BE2C (cell line): ENCODE data around the gene ELFN2.
"Not testable (repeated sequence)": the region's sequence is repeated elsewhere in the genome, so short reads cannot be mapped to it uniquely, and the experiment has no call there.

Experiments
- DNase-seq: peaks from one replicate; pipeline ENCODE4 v3.0.0-alpha.2; 2020
- H3K27me3 ChIP-seq: fragments of 250-450 bp; sonication (Bioruptor Pico); 2 replicates; pipeline ENCODE4 v1.5.1; 2020; ENCODE audit warnings: mild to moderate bottlenecking
- H3K36me3 ChIP-seq: fragments of 250-450 bp; sonication (Bioruptor Pico); 2 replicates; pipeline ENCODE4 v1.5.1; 2020; ENCODE audit warnings: mild to moderate bottlenecking
- H3K4me1 ChIP-seq: fragments of 250-450 bp; sonication (Bioruptor Pico); 2 replicates; pipeline ENCODE4 v1.5.1; 2020
- H3K4me3 ChIP-seq: 2 replicates; pipeline ENCODE4 v1.5.1; 2011; ENCODE audit warnings: low read depth, low read length
- H3K9me3 ChIP-seq: fragments of 250-450 bp; sonication (Bioruptor Pico); 2 replicates; pipeline ENCODE4 v1.5.1; 2020
- CTCF ChIP-seq: IDR thresholded peaks from 2 replicates; pipeline ENCODE4 v1.5.1; 2012; ENCODE audit warnings: mild to moderate bottlenecking, low read depth, low read length

ELFN2 gene

GRCh38 chr22:37471727-37472417 is 44.6 kb upstream of the ELFN2 start:
- TF ChIP-seq CTCF: no peak
- no peak for DNase-seq
- H3K27me3 ChIP-seq: no peaks in the 10 kb centered on the region
- H3K36me3 ChIP-seq: no peaks in the 10 kb centered on the region
- no peak overlapping the region for H3K4me3 ChIP-seq
- H3K9me3 ChIP-seq: no peaks in the 10 kb centered on the region
- H3K4me1 ChIP-seq: no peaks in the 10 kb centered on the region

GRCh38 chr22:37470087-37470445 is 42.8 kb upstream of the ELFN2 start:
- no peak overlapping the region for H3K4me3 ChIP-seq

GRCh38 chr22:37469416-37470086 is 42.3 kb upstream of the ELFN2 start:
- no peak for TF ChIP-seq CTCF
- DNase-seq: no peak
- H3K36me3 ChIP-seq: no peaks in the 10 kb centered on the region
- no peaks in the 10 kb centered on the region for H3K9me3 ChIP-seq
- H3K4me1 ChIP-seq: no peaks in the 10 kb centered on the region
- no peak overlapping the region for H3K4me3 ChIP-seq
- H3K27me3 ChIP-seq: no peaks in the 10 kb centered on the region

More at GRCh38 chr22:37470087-37470445, 42.8 kb upstream of the ELFN2 start:
- Histone ChIP-seq H3K27me3 (no peaks in the 10 kb centered on the region), H3K4me1 (no peaks in the 10 kb centered on the region), H3K9me3 (no peaks in the 10 kb centered on the region), H3K36me3 (no peaks in the 10 kb centered on the region)
- no peak for TF ChIP-seq CTCF
- DNase-seq: no peak

GRCh38 chr22:37468201-37468695 is 41.0 kb upstream of the ELFN2 start:
- DNase-seq, H3K36me3 ChIP-seq, H3K27me3 ChIP-seq, H3K4me1 ChIP-seq, H3K4me3 ChIP-seq, H3K9me3 ChIP-seq: not testable (repeated sequence)

DNA sequence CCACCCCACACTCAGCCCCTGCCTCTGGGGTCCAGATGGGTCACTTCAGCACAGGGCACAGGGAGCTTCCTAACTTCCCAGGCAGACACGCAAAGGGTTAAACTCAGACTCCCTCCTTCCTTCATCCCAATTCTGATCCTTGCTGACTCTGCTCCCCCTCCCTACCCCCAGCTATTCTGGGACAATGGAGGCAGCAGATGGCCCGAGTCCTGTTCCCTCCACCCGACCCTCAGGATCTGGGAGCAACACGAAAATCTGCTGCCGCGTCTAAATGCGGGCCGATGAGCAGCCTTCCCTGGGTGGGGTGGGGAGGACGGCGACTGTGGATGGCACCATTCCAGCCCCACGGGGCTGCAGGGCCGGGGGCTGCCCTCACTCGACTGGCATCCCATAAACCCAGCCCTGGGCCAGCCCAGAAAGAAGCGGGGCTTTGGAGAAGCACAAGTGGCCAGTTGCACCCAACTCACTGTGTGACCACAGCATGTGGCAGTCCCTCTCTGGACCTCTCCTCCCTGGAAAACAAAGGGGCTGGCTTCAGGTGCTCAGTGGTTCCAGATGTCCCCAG is 40.2 kb upstream of the ELFN2 start:
- no peaks in the 10 kb centered on the region for H3K9me3 ChIP-seq
- no peak overlapping the region for H3K4me3 ChIP-seq
- H3K36me3 ChIP-seq: no peaks in the 10 kb centered on the region
- TF ChIP-seq CTCF: no peak
- H3K27me3 ChIP-seq: no peaks in the 10 kb centered on the region
- H3K4me1 ChIP-seq: peaks cover 14% of the 10 kb centered on the region
- no peak for DNase-seq

DNA sequence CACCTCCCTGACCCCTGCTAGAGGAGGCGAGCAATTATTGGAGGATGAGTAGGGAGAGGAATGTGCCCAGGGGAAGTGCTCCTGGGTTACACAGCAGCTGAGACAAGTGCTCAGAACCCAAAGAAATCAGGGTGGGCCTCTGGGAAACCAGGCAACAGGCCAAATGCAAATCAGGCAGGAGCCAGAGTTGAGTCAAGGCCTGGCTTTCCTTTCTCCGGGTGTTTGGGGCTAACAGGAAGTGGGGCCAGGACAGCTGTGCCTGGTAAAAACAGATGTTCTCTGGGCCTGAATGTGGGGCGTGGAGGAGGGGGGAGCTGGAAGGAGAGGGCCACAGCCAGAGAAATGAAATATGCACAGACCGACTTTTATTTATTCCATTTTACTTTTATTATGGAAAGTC is 36.9 kb upstream of the ELFN2 start:
- no peaks in the 10 kb centered on the region for H3K27me3 ChIP-seq
- H3K9me3 ChIP-seq: no peaks in the 10 kb centered on the region
- no peaks in the 10 kb centered on the region for H3K36me3 ChIP-seq
- TF ChIP-seq CTCF: no peak
- no peak overlapping the region for H3K4me3 ChIP-seq
- peaks cover 22% of the 10 kb centered on the region for H3K4me1 ChIP-seq
- peak; percentile 80 for DNase-seq
